ENCODE results near the gene HEXIM2.

Gene HEXIM2

DNA sequence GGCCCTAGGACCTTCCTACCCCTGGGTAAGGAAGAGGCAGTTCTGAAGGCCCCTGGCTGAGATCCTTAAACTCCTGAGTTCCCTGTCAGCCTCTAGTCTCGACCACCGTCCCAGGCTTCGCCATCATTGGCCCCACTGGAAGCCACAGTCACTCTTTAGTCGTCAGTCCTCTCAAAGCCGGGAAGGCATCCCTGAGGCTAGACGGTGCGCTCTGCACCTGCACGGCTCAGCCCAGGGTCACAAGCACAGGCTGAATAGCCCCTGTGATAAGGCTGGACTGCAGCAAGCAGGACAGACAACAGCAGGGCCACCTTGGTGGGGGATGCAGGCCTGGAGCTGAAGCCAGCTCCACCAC, 16.7 kb upstream of the HEXIM2 start:
- DNase-seq: no peak

DNA sequence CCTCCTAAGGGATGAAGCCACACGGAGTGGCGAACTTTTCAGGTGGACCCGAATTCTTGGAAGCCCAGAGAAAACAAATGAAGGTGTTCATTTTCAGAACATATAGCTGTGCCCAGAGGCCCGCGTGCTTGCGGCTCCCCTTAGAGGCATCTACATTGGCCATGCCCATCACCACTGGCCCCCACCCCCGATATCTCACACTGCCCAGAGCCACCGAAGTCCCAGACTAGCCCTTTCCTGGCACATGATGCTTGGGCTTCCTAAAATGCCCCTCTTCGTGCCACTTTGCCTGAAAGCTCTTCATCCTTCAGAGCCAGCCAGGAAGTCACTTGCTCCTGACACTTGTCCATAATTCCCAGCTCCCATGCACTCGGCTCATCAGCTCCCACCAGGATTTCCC, 15.5 kb upstream of the HEXIM2 start:
- DNase-seq: no peak

DNA sequence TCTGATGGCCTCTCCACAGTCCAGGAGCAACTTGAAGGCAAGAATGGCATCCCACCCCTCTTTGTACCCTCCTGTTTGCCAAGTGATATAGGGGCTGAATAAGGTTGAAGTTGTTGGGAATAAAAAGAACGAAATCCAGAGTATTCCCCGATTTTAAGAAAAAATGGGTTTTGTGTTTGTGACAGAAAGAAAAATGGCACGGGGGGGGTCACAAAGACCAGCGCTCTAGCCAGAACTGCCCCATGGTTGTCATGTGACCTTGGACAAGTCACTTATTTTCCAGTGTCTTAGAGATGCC, 15.1 kb upstream of the HEXIM2 start:
- no peak for DNase-seq

DNA sequence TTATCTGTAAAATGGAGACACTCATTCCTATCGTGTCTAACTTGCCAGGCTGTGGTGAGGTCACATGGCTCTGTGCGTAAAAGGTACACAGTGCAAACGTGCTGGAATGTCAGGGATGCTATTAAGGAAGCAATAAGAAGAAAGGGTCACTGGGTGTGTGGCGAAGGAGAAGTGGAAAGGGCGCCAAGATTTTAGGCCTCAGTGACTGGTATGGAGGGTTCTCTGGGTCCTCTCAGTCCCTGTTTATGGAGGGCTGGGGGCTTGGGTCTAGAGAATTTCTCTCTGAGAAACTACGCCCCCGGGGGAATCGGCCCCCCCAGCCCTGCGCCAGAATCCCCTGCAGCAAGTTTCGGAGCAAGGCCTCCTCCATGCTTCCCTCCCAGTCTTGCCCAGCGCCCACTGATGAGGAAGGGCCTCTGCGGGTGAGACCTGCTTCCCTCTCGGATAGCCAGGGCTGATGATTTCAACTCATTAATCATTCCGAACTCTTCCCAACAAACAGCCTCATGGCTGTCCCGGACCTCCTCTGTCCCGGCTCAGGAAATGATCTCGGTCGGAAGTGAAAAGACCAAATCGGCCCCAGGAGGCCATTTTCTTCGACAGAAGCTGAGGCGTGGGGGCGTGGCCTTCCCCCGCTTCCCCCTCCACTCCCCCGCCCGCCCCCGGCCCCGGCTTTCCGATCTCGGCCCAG, 14.6 kb upstream of the HEXIM2 start:
- no peak for DNase-seq

DNA sequence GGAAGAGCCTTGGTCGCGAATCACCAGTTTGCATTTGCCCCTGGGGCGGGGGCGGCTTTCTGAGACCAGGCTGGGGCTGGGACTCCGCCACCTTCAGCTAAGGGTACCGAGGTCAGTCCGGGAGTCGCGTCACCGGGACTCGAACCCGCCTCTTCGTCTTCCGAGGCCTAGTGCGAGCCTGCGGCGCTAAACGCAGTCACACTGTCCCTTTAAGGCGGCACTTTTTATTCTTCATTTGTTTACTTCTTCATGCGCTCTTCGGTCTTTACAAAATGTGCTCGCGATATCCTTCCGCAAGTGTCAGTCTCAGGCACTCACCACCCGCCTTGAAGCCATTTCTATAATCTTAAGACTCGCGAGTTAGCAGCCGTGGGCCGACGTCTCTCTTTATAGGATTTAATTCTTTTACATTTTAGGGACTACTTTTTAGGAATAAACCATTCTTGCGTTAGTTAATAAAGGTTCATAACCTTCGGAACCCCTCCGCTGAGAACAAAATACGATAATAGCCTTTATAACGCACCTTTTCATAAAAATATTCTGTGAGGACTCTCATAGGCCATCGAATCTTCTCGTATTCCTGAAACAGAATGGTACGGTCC, 14.0 kb upstream of the HEXIM2 start:
- DNase-seq: peak; percentile 96

DNA sequence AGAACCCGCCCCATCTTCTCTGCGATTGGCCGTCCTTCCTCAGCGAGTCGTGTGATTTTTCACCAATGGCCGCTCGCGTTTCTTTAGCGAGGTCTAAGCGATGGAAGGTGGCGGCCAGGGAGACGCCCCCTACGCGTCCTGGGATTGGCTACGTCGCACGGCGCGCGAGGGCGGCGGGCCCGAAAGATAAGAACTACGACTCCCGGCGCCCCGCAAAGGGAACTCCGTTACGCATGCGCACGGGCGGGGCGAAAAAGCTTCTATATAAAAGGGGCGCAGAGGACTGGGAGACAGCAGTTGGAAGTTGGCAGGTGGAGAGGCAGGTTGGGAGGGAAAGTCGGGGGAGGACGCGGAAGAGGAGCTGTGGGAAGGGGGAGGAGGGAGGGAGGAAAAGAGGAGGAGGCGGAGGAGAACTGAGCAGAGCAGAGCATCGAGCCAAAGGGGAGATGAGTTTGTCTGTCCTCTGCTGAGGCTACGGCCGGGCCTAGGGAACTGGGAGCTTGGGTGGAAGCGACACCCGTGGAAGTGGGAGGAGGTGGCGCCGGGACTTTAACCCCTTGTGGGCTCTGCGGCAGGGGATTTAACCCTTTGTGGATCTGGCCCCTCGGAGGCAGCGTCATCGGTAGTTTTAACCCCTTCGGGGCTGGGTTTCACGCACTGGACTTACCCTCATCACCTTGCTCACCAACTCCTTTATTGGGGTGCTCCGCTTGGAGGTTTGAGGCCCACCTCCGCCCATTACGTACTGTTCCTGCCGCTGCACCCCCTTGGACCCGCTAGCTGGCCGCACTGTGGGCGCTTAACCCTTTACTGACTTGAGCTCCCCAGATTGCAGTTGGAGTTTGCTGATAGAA, 13.3 kb upstream of the HEXIM2 start, which contains the start of gene HEXIM1:
TSS of gene HEXIM1 (plus strand) at position 293 of the 854 bp plus-strand sequence. CDS start 716 bp downstream, outside the sequence.
- DNase-seq: peak; percentile 99

DNA sequence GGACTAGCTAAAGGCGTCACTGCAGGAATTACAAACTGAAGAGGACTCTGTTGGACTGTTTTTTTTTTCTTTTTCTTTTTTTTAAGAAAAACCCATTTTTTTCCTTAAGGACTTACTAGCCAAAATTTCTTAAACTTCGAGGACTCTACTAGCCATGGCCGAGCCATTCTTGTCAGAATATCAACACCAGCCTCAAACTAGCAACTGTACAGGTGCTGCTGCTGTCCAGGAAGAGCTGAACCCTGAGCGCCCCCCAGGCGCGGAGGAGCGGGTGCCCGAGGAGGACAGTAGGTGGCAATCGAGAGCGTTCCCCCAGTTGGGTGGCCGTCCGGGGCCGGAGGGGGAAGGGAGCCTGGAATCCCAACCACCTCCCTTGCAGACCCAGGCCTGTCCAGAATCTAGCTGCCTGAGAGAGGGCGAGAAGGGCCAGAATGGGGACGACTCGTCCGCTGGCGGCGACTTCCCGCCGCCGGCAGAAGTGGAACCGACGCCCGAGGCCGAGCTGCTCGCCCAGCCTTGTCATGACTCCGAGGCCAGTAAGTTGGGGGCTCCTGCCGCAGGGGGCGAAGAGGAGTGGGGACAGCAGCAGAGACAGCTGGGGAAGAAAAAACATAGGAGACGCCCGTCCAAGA, 12.5 kb upstream of the HEXIM2 start:
- DNase-seq: peak; percentile 83

DNA sequence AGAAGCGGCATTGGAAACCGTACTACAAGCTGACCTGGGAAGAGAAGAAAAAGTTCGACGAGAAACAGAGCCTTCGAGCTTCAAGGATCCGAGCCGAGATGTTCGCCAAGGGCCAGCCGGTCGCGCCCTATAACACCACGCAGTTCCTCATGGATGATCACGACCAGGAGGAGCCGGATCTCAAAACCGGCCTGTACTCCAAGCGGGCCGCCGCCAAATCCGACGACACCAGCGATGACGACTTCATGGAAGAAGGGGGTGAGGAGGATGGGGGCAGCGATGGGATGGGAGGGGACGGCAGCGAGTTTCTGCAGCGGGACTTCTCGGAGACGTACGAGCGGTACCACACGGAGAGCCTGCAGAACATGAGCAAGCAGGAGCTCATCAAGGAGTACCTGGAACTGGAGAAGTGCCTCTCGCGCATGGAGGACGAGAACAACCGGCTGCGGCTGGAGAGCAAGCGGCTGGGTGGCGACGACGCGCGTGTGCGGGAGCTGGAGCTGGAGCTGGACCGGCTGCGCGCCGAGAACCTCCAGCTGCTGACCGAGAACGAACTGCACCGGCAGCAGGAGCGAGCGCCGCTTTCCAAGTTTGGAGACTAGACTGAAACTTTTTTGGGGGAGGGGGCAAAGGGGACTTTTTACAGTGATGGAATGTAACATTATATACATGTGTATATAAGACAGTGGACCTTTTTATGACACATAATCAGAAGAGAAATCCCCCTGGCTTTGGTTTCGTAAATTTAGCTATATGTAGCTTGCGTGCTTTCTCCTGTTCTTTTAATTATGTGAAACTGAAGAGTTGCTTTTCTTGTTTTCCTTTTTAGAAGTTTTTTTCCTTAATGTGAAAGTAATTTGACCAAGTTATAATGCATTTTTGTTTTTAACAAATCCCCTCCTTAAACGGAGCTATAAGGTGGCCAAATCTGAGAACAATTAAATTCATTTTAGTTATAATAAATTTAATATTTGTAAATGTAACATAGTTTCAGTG, 11.7 kb upstream of the HEXIM2 start:
- DNase-seq: peak; percentile 59

DNA sequence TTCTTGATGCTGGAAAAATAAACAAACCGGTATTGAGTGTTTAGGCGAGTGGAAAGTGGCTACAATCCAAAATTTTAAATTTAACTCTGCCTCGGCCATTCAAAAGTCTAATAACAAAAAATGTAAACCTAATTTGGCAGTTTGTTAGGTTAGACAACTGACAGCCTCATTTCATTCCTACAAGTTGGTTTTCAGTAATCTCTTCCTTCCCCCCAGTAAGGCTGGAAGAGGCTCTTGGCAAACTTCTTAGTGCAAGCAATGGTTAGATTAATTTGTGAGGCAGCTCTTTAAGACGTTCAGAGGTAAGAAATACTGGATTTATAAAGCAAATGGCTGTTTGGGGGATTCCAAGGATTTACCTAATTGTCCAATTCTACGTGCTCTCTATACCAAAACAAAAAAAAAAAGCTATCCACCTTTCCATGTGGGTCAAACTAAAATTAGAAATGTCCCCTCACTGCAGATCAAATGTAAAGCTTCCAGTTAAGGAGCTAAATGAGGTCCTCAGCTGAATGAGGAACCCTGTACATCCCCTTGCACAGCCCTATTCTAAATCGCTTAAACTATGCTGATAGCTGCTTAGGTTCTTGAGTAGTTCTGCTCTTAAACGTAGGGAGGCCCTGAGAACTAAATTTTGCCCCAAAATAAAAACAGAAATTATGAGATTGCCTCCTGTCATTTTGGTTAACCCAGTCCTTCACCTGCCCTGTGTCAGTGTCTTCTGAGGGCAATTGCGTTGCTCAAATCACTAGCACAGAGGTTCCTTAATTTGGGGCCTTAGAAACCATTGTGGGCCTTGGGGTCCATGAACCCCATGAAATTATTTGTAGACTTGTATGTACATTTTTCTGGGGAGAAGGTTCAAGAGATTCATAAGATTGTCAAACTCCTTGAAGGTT, 10.5 kb upstream of the HEXIM2 start:
- DNase-seq: no peak

DNA sequence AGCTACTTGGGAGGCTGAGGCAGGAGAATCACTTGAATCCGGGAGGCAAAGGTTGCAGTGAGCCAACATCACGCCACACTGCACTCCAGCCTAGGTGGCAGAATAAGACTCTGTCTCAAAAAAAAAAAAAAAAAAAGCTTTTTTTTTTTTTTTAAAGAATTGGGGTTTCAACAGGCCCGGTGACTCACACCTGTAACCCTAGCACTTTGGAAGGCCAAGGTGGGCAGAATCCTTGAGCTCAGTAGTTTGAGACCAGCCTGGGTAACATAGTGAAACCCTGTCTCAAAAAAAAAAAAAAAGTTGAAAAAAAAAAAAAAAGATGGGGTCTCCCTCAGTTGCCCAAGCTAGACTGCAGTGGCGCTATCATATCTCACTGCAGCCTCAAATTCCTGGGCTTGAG, 6.6 kb upstream of the HEXIM2 start:
- DNase-seq: no peak

DNA sequence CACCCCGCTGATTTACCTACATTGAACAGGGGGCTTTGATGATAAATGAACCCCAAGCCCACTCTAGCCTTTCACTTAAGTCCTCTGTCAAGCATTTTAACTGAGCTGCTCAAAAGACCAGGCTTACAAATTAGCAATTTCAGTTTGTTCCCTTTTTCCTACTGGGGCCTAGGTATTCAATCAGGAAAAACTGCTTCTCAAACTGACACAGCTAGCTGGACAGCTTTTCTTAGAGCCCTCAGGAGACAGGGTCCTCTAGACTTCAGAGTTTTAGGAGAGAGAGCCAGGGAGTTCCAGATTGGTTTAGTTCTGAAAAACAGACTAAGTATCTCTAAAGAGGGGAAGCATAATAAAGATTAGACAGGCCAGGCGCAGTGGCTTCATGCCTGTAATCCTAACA, 6.2 kb upstream of the HEXIM2 start:
- DNase-seq: no peak

DNA sequence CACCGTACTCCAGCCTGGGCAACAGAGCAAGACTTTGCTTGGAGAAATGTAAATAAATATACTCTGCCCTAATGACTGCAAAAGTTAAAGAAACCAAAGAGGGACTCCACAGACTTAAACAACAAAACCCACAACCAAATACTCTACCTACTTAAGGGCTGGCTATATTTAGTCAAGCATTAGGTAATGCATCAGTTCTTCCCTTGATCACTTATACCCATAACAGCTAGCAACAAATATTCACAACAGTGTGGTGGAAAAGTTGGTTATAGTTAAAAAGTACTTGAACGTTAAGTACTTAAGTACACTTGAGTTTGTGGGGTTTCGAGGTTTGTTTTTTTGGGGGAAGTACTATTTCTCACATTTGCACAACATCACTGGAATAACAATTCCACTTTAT, 5.4 kb upstream of the HEXIM2 start:
- DNase-seq: no peak

DNA sequence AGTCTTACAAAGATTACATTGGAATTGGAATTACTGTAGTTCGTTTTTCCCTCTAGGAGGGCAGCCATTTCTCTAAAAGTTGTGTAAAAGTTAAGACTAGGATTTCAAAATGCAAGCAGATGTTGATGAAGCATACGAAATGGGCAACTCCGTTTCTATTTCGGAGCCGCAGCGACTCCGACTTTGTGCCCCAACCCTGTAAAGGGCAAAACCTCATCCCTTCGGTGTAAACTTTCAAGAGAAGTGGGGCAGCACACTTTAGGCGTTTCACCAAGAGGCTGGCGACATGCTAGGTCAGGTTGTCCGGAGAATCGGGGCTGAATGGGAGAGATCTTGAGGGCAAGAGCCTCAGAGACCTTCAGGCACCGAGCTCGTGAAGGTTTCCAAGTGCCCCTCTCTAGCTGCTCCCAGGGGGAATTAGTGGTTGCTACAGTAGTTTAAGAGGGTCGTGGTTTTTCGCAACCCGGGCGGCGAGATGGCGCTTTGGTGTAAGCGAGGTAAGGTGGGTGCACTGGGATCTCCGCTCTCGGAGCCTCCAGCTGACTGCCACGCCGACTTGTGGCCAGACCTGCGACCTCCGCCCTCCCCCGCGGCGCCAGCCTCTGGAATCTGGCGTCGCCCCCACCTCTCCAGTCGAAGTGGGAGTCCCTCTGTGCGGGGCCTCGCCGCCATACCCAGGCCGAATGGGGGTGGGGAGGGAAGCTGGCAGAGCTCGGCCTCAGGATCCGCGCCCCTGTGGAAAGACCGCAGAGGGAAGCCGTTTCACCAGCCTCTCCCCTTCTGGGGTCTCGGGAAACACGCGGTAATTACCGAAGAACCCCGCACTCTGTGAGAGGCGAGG, 1.0 kb upstream of the HEXIM2 start:
- DNase-seq: peak; percentile 72

DNA sequence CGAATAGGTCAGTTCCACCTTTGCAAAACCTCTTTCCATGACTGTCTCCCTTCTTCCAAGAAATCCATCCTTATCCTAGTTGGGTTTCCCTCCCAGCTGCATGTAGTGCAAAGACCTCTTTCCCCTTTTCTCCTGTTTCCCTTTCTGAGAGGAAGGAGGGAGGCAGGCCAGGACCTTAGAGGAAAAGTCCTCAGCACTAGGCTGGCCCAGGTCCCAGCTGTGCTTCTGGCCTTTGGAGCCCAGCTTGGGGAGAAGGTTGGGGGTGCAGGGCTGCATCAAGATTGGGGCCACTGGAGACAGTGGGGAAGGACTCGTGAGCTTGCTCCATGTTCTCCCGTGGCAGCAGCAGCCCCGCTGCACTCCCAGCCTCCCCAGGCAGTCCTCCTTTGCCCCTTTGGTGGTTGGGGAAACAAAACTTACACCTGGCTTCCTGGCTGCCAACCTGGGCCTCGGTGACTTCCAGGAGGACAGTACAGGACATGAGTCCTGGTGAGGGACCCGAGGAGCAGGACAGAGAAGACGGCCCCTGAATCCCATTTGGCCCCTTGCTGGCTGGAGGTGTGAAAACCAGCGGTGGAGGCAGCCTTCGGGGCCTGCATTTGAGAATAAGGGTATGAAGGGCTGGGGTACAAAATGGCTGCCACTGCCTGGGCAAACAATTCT, 481 bp downstream of the HEXIM2 start:
- DNase-seq: no peak

DNA sequence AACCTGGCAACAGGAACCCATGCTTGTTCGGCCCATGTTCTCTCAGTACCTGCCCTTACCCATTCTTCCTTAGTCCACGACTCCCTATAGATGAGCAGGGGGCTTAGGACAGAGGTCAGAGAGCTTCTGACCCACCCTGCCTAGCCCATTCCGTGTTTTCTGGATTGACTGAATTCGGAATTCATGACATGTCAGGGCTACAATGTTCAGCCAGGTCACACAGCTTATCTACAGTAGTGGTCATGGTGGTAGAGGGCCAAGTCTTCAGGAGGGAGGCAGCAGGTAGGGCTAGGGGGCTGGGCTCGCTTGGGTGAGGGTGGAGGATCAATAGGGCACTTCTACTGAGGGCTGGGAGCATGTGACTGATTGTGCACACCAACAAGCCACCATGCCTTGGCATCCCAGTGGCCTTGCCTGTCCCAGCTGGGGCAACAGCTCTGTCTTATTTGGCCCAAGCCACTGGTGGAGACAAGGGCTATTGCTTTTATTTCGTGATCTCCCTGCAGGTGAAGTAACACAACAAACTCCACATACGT, 3.1 kb downstream of the HEXIM2 start:
- DNase-seq: no peak

DNA sequence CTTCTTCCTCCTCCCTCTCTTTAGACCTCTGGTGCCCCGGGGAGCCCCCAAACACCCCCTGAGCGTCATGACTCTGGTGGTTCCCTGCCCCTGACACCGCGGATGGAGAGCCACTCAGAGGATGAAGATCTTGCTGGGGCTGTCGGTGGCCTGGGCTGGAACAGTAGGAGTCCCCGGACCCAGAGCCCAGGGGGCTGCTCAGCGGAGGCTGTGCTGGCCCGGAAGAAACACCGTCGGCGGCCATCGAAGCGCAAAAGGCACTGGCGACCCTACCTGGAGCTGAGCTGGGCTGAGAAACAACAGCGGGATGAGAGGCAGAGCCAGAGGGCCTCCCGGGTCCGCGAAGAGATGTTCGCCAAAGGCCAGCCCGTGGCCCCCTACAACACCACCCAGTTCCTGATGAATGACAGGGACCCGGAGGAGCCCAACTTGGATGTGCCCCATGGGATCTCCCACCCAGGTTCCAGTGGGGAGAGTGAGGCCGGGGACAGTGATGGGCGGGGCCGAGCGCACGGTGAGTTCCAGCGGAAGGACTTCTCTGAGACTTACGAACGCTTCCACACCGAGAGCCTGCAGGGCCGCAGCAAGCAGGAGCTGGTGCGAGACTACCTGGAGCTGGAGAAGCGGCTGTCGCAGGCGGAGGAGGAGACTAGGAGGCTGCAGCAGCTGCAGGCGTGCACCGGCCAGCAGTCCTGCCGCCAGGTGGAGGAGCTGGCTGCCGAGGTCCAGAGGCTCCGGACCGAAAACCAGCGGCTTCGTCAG, 7.5 kb downstream of the HEXIM2 start:
- no peak for DNase-seq

DNA sequence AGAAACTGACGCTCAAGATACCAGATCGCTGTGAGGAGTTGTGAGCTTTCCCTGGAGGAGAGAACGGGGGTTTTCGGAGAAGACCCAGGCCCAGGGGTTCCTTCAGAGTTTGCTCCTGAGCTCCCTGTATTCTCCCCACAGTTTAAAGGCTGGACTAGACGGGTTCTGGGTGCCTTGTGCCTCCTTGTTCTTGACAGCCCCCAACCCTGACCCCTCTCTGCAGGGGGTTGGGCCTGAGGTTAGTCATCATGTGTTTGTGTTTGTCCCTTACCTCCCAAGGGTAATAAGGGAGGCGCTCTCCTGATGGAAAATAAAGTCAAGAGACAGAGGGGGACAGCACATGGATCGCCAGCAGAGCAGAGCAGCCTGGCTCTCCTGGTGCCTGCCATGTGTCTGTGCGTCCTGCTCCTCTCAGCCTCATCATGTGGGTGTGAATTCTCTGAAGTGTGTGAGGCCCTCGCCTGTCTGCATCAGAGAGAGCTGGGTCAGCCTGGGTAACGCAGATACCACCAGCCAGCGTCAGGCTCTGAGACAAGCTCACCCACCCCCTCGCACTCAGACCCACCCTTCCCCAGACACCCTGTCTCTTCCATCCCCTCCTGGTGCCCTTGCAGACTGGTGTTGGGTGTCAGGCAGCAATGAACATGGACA, 8.7 kb downstream of the HEXIM2 start:
- no peak for DNase-seq

DNA sequence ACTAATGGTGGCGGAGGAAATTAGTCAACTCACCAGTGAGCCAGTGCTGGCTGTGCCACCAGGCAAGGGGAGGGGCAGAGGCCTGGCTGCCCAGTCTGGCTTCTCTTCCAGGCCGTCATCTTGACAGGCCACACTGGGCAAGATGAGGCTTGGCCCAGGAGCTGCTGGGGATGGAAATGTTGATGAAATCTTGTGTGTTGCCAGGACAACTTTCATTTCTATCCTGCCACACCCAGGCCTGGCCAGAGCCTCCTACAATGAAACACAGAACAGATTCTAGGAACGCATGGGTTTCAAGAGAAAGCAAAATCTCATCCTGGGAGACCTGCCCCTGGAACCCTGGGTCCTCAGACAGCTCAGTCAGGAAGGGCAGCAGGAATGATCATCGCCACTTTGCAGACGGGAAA, 9.3 kb downstream of the HEXIM2 start:
- no peak for DNase-seq
